SU-DHL-6 (cell line): ENCODE results near the gene PUS7L.
"Not testable (repeated sequence)": the region's sequence is repeated elsewhere in the genome, so short reads cannot be mapped to it uniquely, and the experiment has no call there.

ENCODE experiments used
- H2AFZ ChIP-seq: fragments of 200-600 bp; sonication (generic); 2 replicates; pipeline ENCODE4 v1.6.1; 2014; ENCODE audit warnings: low read depth, mild to moderate bottlenecking, moderate library complexity, mixed read lengths, antibody characterized with exemption, low read length; ENCODE audit not compliant: severe bottlenecking
- H3F3A ChIP-seq: fragments of 200-600 bp; shearing (Covaris generic); 2 replicates; pipeline ENCODE4 v1.6.0; 2016; ENCODE audit warnings: antibody characterized with exemption, mild to moderate bottlenecking; ENCODE audit not compliant: insufficient read depth
- H3K27ac ChIP-seq: fragments of 200-600 bp; sonication (generic); 2 replicates; pipeline ENCODE4 v1.5.1; 2016; ENCODE audit warnings: low read depth, mild to moderate bottlenecking, low read length, moderate library complexity, mixed read lengths
- H3K27me3 ChIP-seq: fragments of 200-600 bp; sonication (generic), shearing (Covaris generic); 2 replicates; pipeline ENCODE4 v1.6.0; 2014; ENCODE audit warnings: mild to moderate bottlenecking, low read length
- H3K36me3 ChIP-seq: fragments of 200-600 bp; sonication (generic); 2 replicates; pipeline ENCODE4 v1.6.1; 2014; ENCODE audit warnings: mild to moderate bottlenecking, low read length, mixed read lengths
- H3K4me2 ChIP-seq: fragments of 300-600, 200-600 bp; shearing (Covaris generic), sonication (generic); 2 replicates; pipeline ENCODE4 v1.6.0; 2014; ENCODE audit warnings: low read length, low read depth, mild to moderate bottlenecking; ENCODE audit not compliant: poor library complexity, severe bottlenecking
- H3K4me3 ChIP-seq: fragments of 200-600 bp; sonication (generic); 2 replicates; pipeline ENCODE4 v1.5.1; 2014; ENCODE audit warnings: antibody characterized with exemption, low read length, mild to moderate bottlenecking, mixed read lengths; ENCODE audit not compliant: insufficient read depth, poor library complexity, severe bottlenecking
- H3K79me2 ChIP-seq: fragments of 200-600 bp; sonication (generic); 2 replicates; pipeline ENCODE4 v1.6.1; 2014; ENCODE audit warnings: mild to moderate bottlenecking, low read length, moderate library complexity; ENCODE audit not compliant: insufficient read depth
- H3K9ac ChIP-seq: fragments of 200-600 bp; sonication (generic); 2 replicates; pipeline ENCODE4 v1.7.0; 2014; ENCODE audit warnings: mild to moderate bottlenecking, low read length
- H3K9me2 ChIP-seq: fragments of 200-600 bp; sonication (generic); replicated peaks from 2 replicates; pipeline ENCODE4 v1.6.1; 2014; ENCODE audit warnings: low read length; ENCODE audit not compliant: insufficient read depth
- H3K9me3 ChIP-seq: fragments of 200-600 bp; sonication (generic); 2 replicates; pipeline ENCODE4 v1.6.1; 2014; ENCODE audit warnings: low read length, mixed read lengths; ENCODE audit not compliant: insufficient read depth
- H4K20me1 ChIP-seq: fragments of 200-600 bp; sonication (generic); 2 replicates; pipeline ENCODE4 v1.6.1; 2014; ENCODE audit warnings: low read depth, mild to moderate bottlenecking, antibody characterized with exemption, low read length, moderate library complexity, mixed read lengths
- CTCF ChIP-seq: fragments of 200-600 bp; sonication (generic); IDR thresholded peaks from one replicate; pipeline ENCODE4 v1.5.1; 2017; ENCODE audit warnings: antibody characterized with exemption, mild to moderate bottlenecking, low read length, moderate library complexity; ENCODE audit not compliant: insufficient read depth, poor library complexity, severe bottlenecking
- EZH2phosphoT487 ChIP-seq: fragments of 200-600 bp; sonication (generic), shearing (Covaris generic); conservative IDR thresholded peaks from 2 replicates; pipeline ENCODE4 v1.6.1; 2018; ENCODE audit warnings: mild to moderate bottlenecking, antibody characterized with exemption, low read length, moderate library complexity, mixed read lengths

Gene PUS7L

GRCh38 chr12:43694879-43695278, 63.7 kb downstream of the PUS7L start:
- no peaks in the 10 kb centered on the region for H3K27me3 ChIP-seq
- H3K4me3 ChIP-seq, result no peak overlapping the region
- H3K36me3 ChIP-seq, result no peaks in the 10 kb centered on the region
- H3K9me3 ChIP-seq, result no peaks in the 10 kb centered on the region
- H3F3A ChIP-seq, result no peaks in the 10 kb centered on the region
- H4K20me1 ChIP-seq, result no peaks in the 10 kb centered on the region
- H2AFZ ChIP-seq, result no peak overlapping the region
- H3K9me2 ChIP-seq, result no peaks in the 10 kb centered on the region
- TF ChIP-seq EZH2phosphoT487 (no peak), CTCF (no peak)
- H3K27ac ChIP-seq, result no peak overlapping the region
- no peaks in the 10 kb centered on the region for H3K79me2 ChIP-seq
- H3K4me2 ChIP-seq, result no peak overlapping the region
- no peak overlapping the region for H3K9ac ChIP-seq

DNA sequence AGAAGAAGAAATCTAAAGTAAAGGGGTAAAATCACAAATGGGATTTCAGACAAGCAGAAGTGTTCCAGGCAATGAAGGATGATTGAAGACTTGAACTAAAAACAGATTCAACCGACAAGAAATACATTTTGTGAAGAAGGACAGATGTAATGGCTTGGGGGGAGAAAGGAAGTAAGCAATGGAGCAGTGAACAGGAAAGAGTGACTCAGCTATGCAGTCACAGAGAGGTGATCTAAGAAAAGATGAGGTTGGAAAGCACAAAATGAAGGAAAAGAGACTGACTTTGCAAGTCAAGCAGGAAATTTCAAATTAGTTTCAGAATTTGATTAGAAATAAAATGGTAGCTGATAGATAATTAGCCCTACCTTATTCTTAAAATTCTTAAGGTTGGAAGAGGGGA, 66.5 kb downstream of the PUS7L start:
- Histone ChIP-seq H3K9me2 (no peaks in the 10 kb centered on the region), H3K27ac (no peak overlapping the region), H3F3A (no peaks in the 10 kb centered on the region), H3K36me3 (no peaks in the 10 kb centered on the region), H3K9ac (no peak overlapping the region), H3K79me2 (no peaks in the 10 kb centered on the region), H3K4me2 (no peak overlapping the region), H2AFZ (no peak overlapping the region), H3K4me3 (no peak overlapping the region), H3K27me3 (no peaks in the 10 kb centered on the region), H4K20me1 (no peaks in the 10 kb centered on the region), H3K9me3 (no peaks in the 10 kb centered on the region)
- TF ChIP-seq CTCF (no peak), EZH2phosphoT487 (no peak)

- H3K27ac ChIP-seq, H2AFZ ChIP-seq, H3K4me3 ChIP-seq, H3K9me3 ChIP-seq, H3K36me3 ChIP-seq, H3K27me3 ChIP-seq, H3K9ac ChIP-seq, H3K79me2 ChIP-seq, H3F3A ChIP-seq, H3K4me2 ChIP-seq, H4K20me1 ChIP-seq, H3K9me2 ChIP-seq: not testable (repeated sequence)
Measured at GRCh38 chr12:43685491-43685890, 73.1 kb downstream of the PUS7L start.

GRCh38 chr12:43676183-43676813, 82.3 kb downstream of the PUS7L start:
- Histone ChIP-seq H3K9me3 (no peaks in the 10 kb centered on the region), H3K9ac (no peak overlapping the region), H3K4me3 (no peak overlapping the region)

More at GRCh38 chr12:43676183-43676813, 82.3 kb downstream of the PUS7L start:
- Histone ChIP-seq H3F3A (no peaks in the 10 kb centered on the region), H2AFZ (no peak overlapping the region), H3K27me3 (no peaks in the 10 kb centered on the region), H3K36me3 (no peaks in the 10 kb centered on the region), H3K27ac (no peak overlapping the region), H4K20me1 (no peaks in the 10 kb centered on the region), H3K4me2 (no peak overlapping the region), H3K79me2 (no peaks in the 10 kb centered on the region), H3K9me2 (no peaks in the 10 kb centered on the region)
- TF ChIP-seq EZH2phosphoT487 (no peak), CTCF (peak; percentile 61)
